SJCRH30 (cell line): Measurements from ENCODE around the gene PGLYRP4. TPM values are rescaled to one million over a fixed set of nuclear protein-coding genes. Genes with fewer than 3 reads are reported as not detected.
"Not testable (repeated sequence)": the region's sequence is repeated elsewhere in the genome, so short reads cannot be mapped to it uniquely, and the experiment has no call there.

ENCODE experiments used
- DNase-seq, 2 experiments: peaks; one replicate each; pipeline ENCODE4 v3.0.0-alpha.2; 2015 to 2020
- H3K27ac ChIP-seq: fragments of 250-450 bp; sonication (Bioruptor Pico); 2 replicates; pipeline ENCODE4 v1.5.1; 2020; ENCODE audit warnings: mild to moderate bottlenecking, moderate library complexity
- H3K27me3 ChIP-seq: fragments of 250-450 bp; sonication (Bioruptor Pico); 2 replicates; pipeline ENCODE4 v1.5.1; 2020; ENCODE audit warnings: mild to moderate bottlenecking, moderate library complexity
- H3K36me3 ChIP-seq: fragments of 250-450 bp; sonication (Bioruptor Pico); 2 replicates; pipeline ENCODE4 v1.5.1; 2020; ENCODE audit warnings: mild to moderate bottlenecking, moderate library complexity
- H3K4me1 ChIP-seq: fragments of 250-450 bp; sonication (Bioruptor Pico); 2 replicates; pipeline ENCODE4 v1.5.1; 2020; ENCODE audit warnings: mild to moderate bottlenecking, moderate library complexity
- H3K4me3 ChIP-seq: fragments of 250-450 bp; sonication (Bioruptor Pico); 2 replicates; pipeline ENCODE4 v1.5.1; 2020; ENCODE audit warnings: mild to moderate bottlenecking, moderate library complexity
- H3K9me3 ChIP-seq: fragments of 250-450 bp; sonication (Bioruptor Pico); replicated peaks from 2 replicates; pipeline ENCODE4 v1.5.1; 2020; ENCODE audit warnings: mild to moderate bottlenecking, moderate library complexity
- total RNA-seq: library from RNA; depleted of rRNA; stranded (reverse); fragments of >200 nt; shearing (Covaris generic); gene quantifications from 2 replicates; pipeline ENCODE4 v1.2.3, GENCODE V29; 2014

PGLYRP4 gene
- total RNA-seq, 1 experiment from 2014 or later: not detected

- Histone ChIP-seq H3K4me3 (no peak overlapping the region), H3K4me1 (no peaks in the 10 kb centered on the region), H3K9me3 (no peaks in the 10 kb centered on the region), H3K27ac (no peak overlapping the region), H3K27me3 (no peaks in the 10 kb centered on the region), H3K36me3 (no peaks in the 10 kb centered on the region)
- DNase-seq: peak; percentile 45 to 63
Observed at GRCh38 chr1:153355445-153356071, 6.9 kb upstream of the PGLYRP4 start.

DNA sequence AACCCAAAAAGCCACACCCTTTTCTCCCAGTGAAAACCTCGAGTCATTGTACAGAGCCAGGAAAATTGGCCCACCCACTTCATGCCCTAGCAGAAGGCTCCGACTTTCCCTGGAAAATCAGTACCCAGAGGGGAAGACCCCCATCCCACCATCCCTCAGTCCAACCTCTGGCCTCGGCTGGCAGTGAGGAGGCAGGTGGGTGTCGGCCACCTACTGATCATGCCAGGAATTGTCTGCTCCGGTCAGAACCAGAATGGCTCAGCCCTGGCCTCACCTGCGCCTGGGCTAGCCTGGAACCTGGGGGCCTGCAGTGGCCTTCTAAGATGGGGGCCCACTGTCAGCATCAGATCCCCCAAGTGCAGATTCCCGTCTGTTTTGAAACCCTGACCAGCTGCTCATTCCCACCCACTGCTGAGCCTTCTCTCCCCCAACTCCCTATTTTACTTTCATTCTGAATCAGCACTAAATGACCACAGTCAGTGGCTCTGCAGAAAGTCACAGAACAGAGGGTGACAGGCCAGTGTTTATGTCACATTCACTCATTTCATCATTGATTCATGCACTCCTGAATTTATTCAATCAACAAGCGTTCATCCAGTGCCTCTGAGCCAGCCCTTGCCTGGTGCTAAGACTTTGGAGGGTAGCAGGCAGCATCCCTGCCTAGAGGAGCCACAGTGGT lies 6.0 kb upstream of the PGLYRP4 start:
- Histone ChIP-seq H3K27me3 (no peaks in the 10 kb centered on the region), H3K36me3 (no peaks in the 10 kb centered on the region), H3K27ac (no peak overlapping the region), H3K9me3 (no peaks in the 10 kb centered on the region), H3K4me1 (no peaks in the 10 kb centered on the region), H3K4me3 (no peak overlapping the region)
- DNase-seq: no peak

DNA sequence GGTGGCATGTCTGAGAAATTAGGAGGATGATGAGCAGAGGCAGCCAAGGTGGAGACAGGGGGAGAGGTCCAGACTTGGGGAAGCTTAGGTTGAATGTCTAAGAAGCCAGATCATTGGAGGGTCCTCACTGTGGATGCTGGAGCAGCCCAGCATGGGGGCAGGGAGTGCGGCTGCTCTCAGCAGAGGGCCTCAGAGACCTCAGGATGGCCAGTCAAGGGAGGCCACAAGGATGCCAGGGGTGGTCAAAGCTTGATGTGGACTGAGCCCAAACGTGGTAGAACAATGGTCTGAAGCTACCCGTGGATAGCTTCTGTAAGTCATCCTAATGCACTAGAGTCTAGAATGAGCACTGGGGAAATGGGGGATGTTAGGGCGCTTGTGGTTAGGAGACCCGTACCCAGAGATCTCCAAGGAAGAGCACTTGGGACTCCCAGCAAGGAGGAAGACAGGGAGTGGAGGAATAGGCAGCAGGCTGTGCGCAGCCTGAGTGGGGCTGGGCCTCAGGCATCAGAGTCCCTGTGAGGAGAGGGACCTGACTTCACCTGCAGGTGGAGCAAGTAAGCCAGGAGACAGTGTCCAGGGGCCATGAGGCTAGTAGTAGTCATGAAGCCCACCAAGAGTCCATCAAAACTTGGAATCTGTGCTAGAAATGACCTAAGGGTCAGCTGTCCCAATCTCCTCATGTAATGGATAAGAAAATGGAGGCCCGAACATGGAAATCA lies 4.7 kb upstream of the PGLYRP4 start:
- Histone ChIP-seq H3K9me3 (no peaks in the 10 kb centered on the region), H3K27ac (no peak overlapping the region), H3K4me3 (no peak overlapping the region), H3K36me3 (no peaks in the 10 kb centered on the region), H3K27me3 (no peaks in the 10 kb centered on the region), H3K4me1 (no peaks in the 10 kb centered on the region)
- peak in 1 of 2 experiments; percentile 20 for DNase-seq

GRCh38 chr1:153352523-153352922 lies 3.9 kb upstream of the PGLYRP4 start:
- DNase-seq: peak; percentile 42 to 78
- Histone ChIP-seq H3K4me1 (no peaks in the 10 kb centered on the region), H3K36me3 (no peaks in the 10 kb centered on the region), H3K9me3 (no peaks in the 10 kb centered on the region), H3K4me3 (no peak overlapping the region), H3K27me3 (no peaks in the 10 kb centered on the region; the same call in 1 of the 2 replicates), H3K27ac (no peak overlapping the region)

DNA sequence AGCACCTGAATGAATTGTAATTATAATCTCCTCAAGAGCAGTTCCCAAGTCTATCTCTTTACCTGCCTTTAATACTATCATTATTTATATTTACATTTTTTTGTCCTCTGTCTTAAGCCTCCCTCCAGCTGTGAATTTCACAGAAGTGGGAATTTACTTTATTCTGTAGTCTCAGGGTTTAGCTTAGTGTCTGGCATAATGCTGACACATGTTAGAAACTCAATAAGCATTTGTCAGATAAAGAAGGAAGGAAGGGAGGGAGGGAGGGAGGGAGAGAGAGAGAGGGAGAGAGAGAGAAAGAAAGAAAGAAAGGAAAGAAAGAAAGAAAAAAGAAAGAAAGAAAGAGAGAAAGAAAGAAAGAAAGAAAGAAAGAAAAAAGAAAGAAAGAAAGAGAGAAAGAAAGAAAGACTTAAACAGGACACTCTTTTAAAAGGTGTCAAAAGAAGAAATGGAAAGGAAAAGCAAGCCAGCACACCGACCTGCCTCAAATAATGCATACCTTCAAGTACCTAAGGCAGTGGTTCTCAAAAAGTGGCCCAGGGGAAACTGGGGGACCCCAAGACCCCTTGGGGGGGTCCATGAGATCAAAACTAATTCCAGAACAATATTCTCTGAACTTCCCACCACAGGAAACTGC lies 1.8 kb upstream of the PGLYRP4 start:
- no peak for DNase-seq
- Histone ChIP-seq H3K36me3 (no peaks in the 10 kb centered on the region), H3K4me3 (no peak overlapping the region), H3K27ac (no peak overlapping the region), H3K27me3 (peaks cover 5% of the 10 kb centered on the region; the same call in 1 of the 2 replicates), H3K4me1 (no peaks in the 10 kb centered on the region), H3K9me3 (no peaks in the 10 kb centered on the region)

DNA sequence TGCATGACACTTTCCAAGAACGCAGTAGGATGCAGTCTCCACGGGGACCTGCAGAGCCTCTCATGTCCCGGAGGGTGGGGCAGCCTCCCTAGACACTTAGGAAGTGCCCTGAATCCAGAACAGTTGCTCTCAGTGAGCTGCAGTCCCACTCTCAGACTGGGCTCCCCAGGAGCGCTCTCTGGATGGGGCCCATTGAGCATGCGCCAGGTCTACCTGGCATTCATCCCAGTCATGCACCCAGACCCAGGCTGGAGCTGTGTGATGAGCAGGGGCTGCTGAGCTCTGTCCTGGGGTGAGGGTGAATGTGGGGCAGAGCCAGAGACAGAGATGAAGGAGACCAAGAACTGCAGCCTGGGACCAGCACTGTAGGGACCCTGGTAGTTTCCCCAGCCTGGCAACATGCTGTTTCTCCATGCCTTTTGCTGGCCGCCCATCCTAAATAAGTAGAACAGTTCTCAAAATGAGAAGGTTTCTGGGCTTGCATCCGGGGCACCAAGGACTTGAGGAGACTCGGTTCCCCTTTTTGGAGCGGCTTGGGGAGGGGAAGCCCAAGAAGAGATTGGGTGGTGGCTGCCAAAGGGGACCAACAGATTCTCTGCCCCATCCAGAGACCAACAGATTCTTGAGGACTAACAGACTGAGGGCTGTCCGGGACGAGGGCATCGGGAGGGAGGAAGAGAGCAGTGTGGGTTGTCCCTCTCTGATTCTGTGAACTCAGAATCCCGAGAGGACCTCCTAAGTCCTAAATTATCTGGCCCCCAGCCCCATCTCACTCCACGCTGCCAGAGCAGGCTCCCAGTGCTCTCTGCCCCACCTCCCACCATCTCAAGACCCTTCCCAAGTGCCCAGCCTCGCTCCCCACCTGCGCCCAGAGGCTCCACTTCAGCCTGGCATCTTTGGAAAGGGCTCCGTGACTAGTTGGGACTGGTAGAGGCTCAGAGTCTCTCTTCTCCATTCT lies 1.0 kb upstream of the PGLYRP4 start:
- H3K4me3 ChIP-seq: no peak overlapping the region
- DNase-seq: no peak
- H3K4me1 ChIP-seq: no peaks in the 10 kb centered on the region
- no peaks in the 10 kb centered on the region for H3K36me3 ChIP-seq
- peaks cover 5% of the 10 kb centered on the region; the same call in 1 of the 2 replicates for H3K27me3 ChIP-seq
- H3K9me3 ChIP-seq: no peaks in the 10 kb centered on the region
- H3K27ac ChIP-seq: no peak overlapping the region

DNA sequence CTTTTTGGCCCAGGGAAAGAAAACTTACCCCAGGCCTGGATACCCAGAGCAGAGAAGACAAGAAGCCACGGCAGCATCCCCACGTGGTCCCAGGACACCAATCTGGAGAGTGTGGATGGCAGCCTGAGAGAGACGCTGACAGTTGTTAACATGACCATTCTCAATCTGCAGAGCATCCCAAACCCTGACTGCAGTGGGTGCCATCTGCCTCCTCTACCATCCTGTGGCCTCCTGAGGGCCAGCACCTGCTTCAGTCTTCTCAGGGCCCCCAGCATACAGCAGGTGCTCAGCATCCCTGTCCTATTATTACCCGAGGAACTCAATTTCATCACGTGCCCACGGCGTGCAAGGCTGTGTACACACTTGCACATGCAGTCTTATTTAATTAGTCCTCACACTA lies 785 bp downstream of the PGLYRP4 start:
- H3K4me3 ChIP-seq: no peak overlapping the region
- no peaks in the 10 kb centered on the region for H3K4me1 ChIP-seq
- H3K36me3 ChIP-seq: no peaks in the 10 kb centered on the region
- H3K9me3 ChIP-seq: no peaks in the 10 kb centered on the region
- peaks cover 5% of the 10 kb centered on the region; the same call in 1 of the 2 replicates for H3K27me3 ChIP-seq
- H3K27ac ChIP-seq: no peak overlapping the region
- DNase-seq: no peak

- DNase-seq, H3K36me3 ChIP-seq, H3K9me3 ChIP-seq, H3K4me1 ChIP-seq, H3K27me3 ChIP-seq, H3K4me3 ChIP-seq, H3K27ac ChIP-seq: not testable (repeated sequence)
Observed at GRCh38 chr1:153347049-153347448, 1.6 kb downstream of the PGLYRP4 start.

- Histone ChIP-seq H3K27ac (no peak overlapping the region), H3K4me3 (no peak overlapping the region), H3K36me3 (no peaks in the 10 kb centered on the region), H3K4me1 (no peaks in the 10 kb centered on the region), H3K27me3 (peaks cover 8% of the 10 kb centered on the region; the same call in 1 of the 2 replicates), H3K9me3 (no peaks in the 10 kb centered on the region)
- no peak for DNase-seq
Observed at GRCh38 chr1:153346077-153346723, 2.4 kb downstream of the PGLYRP4 start.

DNA sequence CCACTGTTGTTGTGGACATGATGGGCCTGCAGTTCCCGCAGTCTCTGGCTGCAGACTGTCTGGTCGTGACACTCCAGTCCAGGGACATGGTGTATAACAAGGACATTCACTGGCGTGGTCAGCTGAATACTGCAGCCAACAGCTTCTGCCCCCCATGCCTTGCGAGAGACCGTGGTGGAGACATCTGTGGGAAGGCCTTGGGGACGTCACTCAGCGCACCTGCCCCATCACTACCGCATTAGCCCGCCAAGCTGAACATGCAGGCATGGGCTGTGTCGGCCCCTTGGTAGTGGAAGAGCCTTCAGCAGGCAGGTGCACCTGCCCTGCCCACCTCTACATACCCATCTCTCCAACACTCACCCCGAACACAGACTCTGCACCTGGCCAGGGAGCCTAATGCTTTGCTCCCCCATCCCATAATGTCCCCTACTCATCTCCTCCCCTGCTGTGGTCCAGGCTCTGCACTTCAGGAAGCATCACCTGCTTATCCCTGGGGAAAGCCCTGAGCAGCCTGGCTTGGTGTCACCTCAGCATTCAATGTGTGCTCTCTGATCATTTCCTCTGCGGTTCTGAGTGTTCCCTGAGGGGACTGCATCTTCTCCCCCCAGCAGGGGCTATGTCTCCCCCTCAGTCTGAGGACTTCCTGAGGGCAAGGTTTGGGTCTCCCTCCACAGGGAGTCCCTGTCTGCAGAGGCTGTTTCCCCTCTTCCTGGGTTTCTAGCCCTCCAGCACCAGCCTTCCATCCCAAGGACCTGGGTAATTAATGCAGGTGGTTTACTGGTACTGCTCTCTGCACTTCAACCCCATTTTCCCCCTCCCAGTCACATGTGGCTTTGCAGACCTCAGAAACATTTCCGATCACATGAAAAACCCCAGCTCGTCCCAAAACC lies 3.2 kb downstream of the PGLYRP4 start:
- DNase-seq: no peak
- Histone ChIP-seq H3K27ac (no peak overlapping the region), H3K4me1 (no peaks in the 10 kb centered on the region), H3K4me3 (no peak overlapping the region), H3K9me3 (no peaks in the 10 kb centered on the region), H3K36me3 (no peaks in the 10 kb centered on the region), H3K27me3 (peaks cover 8% of the 10 kb centered on the region; the same call in 1 of the 2 replicates)

GRCh38 chr1:153344718-153345025 lies 4.0 kb downstream of the PGLYRP4 start:
- Histone ChIP-seq H3K4me1 (no peaks in the 10 kb centered on the region), H3K9me3 (no peaks in the 10 kb centered on the region), H3K27me3 (peaks cover 8% of the 10 kb centered on the region; the same call in 1 of the 2 replicates), H3K36me3 (no peaks in the 10 kb centered on the region), H3K4me3 (no peak overlapping the region), H3K27ac (no peak overlapping the region)
- DNase-seq: no peak

- Histone ChIP-seq H3K4me1 (no peaks in the 10 kb centered on the region), H3K36me3 (no peaks in the 10 kb centered on the region), H3K9me3 (no peaks in the 10 kb centered on the region), H3K27me3 (peaks cover 9% of the 10 kb centered on the region; the same call in 1 of the 2 replicates), H3K4me3 (no peak overlapping the region), H3K27ac (no peak overlapping the region)
- DNase-seq: no peak
Observed at GRCh38 chr1:153343811-153344717, 4.6 kb downstream of the PGLYRP4 start.
